ENCODE results near the gene MAPRE3.

GRCh38 chr2:27023740-27024139 is 53.3 kb downstream of the MAPRE3 start:
- TF ChIP-seq EP300 (IDR thresholded peaks at IDR 0.05) (no peak), CTCF (IDR thresholded peaks at IDR 0.05) (no peak), POLR2AphosphoS5 (IDR thresholded peaks at IDR 0.05) (no peak), POLR2A (IDR thresholded peaks at IDR 0.05; ENCODE audit: low read depth) (no peak)
